HG02884 (cell line): ENCODE measurements around the gene NUTF2.
"Not testable (repeated sequence)": the region's sequence is repeated elsewhere in the genome, so short reads cannot be mapped to it uniquely, and the experiment has no call there.

ENCODE experiments used
- ATAC-seq: cut with Tn5 transposase; IDR thresholded peaks from one replicate; pipeline ENCODE4 v1.9.1; 2021; ENCODE audit warnings: mild to moderate bottlenecking, moderate library complexity; ENCODE audit not compliant: unreplicated experiment

NUTF2 gene

DNA sequence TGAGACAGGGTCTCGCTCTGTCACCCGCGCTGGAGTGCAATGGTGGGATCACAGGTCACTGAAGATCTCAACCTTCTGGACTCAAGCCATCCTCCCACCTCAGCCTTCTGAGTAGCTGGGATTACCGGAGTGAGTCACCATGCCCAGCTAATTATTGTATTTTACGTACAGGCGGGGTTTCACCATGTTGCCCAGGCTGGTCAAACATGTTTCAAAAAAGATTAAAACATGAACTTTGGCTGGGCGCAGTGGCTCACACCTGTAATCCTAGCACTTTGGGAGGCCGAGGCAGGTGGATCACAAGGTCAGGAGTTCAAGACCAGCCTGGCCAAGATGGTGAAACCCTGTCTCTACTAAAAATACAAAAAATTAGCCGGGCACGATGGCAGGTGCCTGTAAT, 9.5 kb upstream of the NUTF2 start:
- ATAC-seq, result not testable (repeated sequence)

- no peak for ATAC-seq
Observed at GRCh38 chr16:67837811-67838210, 8.9 kb upstream of the NUTF2 start.

- no peak for ATAC-seq
Observed at GRCh38 chr16:67841198-67841815, 5.4 kb upstream of the NUTF2 start.

- ATAC-seq, result peak; percentile 39
Observed at GRCh38 chr16:67841816-67842508, 4.8 kb upstream of the NUTF2 start, which contains the start of gene THAP11. TSS of gene THAP11 (plus strand) at chr16:67842320. CDS start at chr16:67842555, 235 bp downstream.

GRCh38 chr16:67842509-67843342, 4.0 kb upstream of the NUTF2 start:
- peak; percentile 11 for ATAC-seq

- ATAC-seq, result no peak
Observed at GRCh38 chr16:67843343-67843765, 3.4 kb upstream of the NUTF2 start.

DNA sequence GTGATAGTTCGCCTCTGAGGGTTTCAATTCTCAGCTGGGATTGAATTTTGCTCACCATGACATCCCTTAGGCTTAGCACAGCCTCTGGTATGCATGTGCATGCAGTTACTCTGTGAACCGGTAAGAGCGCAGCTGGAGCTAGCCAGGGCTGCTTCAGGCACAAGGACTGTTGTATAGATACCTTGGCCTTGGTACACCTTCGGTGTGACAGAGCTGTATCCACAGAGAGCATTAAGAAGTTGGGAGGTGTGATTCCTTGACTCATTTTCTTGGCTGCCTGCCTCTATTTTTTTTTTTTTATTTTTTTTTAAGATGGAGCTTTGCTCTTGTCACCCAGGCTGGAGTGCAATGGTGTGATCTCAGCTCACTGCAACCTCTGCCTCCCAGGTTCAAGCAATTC, 2.2 kb upstream of the NUTF2 start:
- ATAC-seq, result no peak

DNA sequence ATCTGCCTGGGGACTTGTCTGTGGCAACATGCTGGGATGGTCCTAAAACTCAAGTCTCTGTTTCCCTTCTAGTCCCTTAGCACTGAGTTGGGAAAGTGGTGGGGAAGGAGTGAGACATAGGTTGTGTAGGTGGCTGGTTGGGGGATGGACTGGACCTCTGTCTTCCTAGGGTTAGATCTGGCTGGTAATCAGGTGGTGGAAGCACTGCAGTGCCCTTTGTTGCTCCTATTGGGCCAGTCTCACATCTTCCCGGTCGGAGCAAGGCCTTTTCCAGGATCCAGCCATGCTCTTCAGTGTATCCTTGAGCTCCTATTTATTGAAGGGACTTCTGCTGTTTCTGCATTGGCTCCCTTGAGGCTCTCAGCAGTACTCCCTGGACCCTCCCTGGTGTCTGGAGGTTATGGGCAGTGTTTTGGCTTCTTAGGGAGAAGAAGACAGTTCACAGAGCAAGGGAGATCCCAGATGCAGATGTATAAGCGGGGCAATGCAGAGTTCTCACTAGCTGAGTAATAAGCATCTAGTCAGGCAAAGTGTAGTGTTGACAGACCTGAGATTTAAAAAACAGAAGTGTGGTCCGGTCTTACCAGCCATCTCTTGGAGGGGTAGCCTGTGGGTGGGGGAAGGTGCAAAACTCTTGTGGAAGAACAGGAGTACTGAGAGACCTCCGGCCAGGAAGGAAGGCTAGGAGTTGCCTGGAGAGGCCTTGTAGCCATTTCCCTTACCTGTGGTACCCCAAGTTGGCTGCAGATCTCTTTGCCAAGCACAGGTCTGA, 1.3 kb upstream of the NUTF2 start:
- no peak for ATAC-seq

DNA sequence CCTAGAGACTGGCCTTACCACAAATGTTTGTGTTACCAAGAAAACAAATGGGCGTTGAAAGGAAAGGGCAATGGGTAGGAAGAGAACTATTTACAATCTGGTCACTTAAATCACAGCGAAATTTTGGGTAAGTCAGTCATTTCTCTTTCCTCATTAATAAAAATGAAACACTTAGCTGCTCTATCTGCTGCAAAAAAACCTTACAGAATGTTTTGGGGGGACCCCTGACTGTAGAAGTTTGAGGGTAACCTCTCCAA, 742 bp upstream of the NUTF2 start:
- ATAC-seq, result no peak

DNA sequence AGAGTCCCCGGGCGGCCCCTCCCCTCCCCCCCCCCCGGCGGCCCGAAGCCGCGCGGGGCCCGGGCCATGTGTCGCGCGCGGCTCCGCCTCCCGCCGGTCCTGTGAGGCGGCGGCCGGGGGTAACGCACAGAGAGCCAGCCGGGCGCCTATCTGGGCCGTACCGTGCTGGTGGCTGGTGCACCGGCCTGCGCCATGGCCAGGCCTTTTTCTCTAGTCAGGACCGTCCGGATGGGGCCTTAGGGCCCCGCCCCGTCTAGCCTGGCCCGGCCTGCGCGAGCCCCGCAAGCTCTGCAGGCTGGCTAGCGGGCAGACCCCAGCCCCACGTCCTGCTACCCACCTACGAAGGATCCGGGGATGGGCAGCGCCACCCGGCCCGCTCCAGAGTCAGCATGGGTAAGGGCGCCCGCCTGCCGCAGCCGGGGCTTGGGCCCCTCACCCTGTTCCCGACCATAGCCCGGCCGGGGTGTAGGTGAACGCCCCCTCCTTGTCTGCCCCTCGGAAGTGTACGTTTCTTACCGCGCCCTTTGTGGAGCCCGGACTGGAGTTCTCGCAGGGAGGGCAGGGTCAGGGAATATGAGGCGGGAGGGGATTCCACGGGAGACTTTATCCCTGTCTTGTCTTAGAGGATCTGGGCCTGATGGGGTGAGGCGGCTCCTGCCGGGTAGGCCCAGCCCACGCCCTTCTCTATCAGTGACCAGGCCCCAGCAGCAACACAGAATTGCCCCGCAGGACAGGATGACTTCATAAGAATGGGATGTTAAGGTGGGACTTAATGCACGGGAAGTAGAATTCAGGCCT, 530 bp downstream of the NUTF2 start, which contains the start of gene CENPT:
Gene CENPT (minus strand): TSS at position 630 of the 798 bp plus-strand sequence. CDS start 13,834 bp downstream, outside the sequence.
- peak; percentile 36 for ATAC-seq

DNA sequence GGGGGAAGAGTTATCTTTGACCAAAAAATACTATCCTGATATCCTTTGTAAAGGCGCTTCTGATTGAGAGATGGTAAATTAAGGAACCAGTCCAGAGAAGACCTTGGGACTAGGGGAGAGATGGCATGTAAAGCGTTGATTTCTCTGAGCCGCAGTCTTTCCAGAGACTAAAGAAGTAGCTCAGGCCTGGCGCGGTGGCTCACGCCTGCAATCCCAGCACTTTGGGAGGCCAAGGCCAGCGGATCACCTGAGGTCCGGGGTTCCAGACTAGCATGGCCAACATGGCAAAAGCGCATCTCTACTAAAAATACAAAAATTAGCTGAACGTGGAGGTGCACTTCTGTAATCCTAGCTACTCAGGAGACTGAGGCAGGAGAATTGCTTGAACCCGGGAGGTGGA, 1.4 kb downstream of the NUTF2 start:
- no peak for ATAC-seq

- ATAC-seq, result no peak
Observed at GRCh38 chr16:67853670-67854069, 6.9 kb downstream of the NUTF2 start.

- no peak for ATAC-seq
Observed at GRCh38 chr16:67855789-67856188, 9.1 kb downstream of the NUTF2 start.

DNA sequence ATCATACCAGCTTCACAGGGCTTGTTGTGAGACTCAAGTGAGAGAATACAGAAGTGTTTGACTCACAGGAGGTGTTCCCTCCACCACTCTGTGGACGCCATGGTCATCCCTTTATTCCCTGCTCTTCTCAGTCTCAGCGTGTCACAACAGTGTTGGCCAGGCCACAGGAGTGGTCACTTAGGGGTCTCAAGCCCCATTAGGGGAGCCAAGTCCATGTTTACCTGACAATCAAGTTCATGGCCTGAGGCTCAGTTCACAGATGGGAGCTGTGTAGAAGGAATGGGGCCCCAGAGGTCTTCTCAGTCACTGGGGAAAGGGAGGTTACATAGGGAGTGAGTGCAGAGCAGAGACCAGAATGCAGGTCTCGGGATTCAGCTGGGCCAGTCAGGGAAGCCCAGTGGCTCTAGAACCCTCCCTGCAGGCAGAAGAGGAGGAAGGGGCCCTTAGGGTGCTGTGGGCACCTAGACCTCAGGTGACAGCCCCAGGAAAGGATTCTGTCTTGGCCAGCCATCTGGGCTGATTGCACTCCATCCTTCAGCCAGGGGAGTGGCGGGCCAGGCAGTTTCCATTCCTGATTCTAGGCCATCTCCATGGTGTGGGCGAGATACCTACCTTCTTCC, 10.3 kb downstream of the NUTF2 start:
- no peak for ATAC-seq

GRCh38 chr16:67857547-67858233, 11.0 kb downstream of the NUTF2 start:
- ATAC-seq, result no peak

- ATAC-seq, result no peak
Observed at GRCh38 chr16:67858500-67858899, 11.8 kb downstream of the NUTF2 start.

DNA sequence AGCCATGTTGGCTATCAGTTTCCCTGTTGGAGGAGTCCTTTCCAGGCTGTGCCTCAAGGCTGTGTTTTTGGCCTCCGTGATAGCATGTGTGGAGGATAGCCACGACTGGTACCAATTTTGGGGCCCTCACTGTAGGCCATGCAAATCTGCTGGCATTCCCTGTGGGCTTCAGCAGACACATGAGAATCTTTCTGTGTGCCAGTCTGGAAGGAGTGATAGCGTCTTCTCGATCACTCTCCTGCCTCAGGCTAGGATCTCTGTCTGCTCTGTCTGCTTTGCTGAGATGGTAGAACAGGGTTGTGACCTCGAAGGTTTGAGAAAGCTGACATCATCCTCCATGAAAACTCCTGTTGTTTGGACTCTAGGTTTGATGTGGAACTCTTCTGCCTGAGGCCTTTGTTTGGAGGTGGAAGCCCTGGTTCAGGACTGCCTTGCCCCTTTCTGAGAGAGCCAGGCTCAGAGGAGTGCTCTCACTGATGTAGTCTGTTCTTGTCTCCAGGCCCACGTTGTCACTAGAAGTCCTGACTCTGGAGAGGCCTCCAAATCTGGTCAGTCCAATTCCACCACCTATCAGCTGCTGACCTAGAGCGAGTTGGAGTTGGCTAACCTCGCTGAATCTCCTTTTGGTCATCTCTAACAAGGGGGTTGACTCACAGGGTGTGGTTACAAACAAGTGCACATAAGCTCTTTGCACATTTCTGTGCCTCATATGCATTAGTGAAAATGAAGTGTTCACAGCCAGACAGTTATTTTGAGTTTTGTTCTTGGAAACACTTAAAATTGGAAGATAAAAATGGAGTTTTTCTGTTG, 14.1 kb downstream of the NUTF2 start:
- no peak for ATAC-seq

- ATAC-seq, result no peak
Observed at GRCh38 chr16:67861877-67862276, 15.1 kb downstream of the NUTF2 start.
